Activated CD4-positive, alpha-beta T cell treated with anti-CD3 and anti-CD28 coated beads, Interleukin-2, amount 10 ng/mL, durations not matched to agents 24 days and 14 days (primary cell): Measurements from ENCODE around the gene NCAN. TPM values are rescaled to one million over a fixed set of nuclear protein-coding genes. Genes with fewer than 3 reads are reported as not detected.
A peak's percentile ranks its signal among the peaks of the same experiment; 100 is the strongest.

Experiments
- DNase-seq: peaks from one replicate; pipeline ENCODE4 v3.0.0; 2022
- H3K27ac Mint-ChIP-seq: one replicate; pipeline ENCODE4 v1.8.0; 2022; ENCODE audit warnings: mild to moderate bottlenecking, mixed read lengths
- H3K27me3 Mint-ChIP-seq: one replicate; pipeline ENCODE4 v1.8.0; 2022; ENCODE audit warnings: mixed read lengths
- H3K36me3 Mint-ChIP-seq: one replicate; pipeline ENCODE4 v1.8.0; 2022; ENCODE audit warnings: low read depth, mild to moderate bottlenecking, mixed read lengths
- H3K4me1 Mint-ChIP-seq: one replicate; pipeline ENCODE4 v1.8.0; 2021; ENCODE audit warnings: mixed read lengths
- H3K4me3 Mint-ChIP-seq: one replicate; pipeline ENCODE4 v1.8.0; 2022; ENCODE audit warnings: mild to moderate bottlenecking, moderate library complexity, mixed read lengths
- H3K9me3 Mint-ChIP-seq: one replicate; pipeline ENCODE4 v1.8.0; 2021; ENCODE audit warnings: mixed read lengths
- intact Hi-C: fragments of 100-400 bp; cut with micrococcal nuclease; formaldehyde crosslinking; loops from one replicate; pipeline ENCODE4 v1.15.1; 2023
- total RNA-seq: library from RNA; stranded (reverse); gene quantifications from 2 replicates; pipeline ENCODE4 v1.2.3, GENCODE V29; 2022

The NCAN gene
- total RNA-seq, 1 donor from 2014 or later, result not detected

DNA sequence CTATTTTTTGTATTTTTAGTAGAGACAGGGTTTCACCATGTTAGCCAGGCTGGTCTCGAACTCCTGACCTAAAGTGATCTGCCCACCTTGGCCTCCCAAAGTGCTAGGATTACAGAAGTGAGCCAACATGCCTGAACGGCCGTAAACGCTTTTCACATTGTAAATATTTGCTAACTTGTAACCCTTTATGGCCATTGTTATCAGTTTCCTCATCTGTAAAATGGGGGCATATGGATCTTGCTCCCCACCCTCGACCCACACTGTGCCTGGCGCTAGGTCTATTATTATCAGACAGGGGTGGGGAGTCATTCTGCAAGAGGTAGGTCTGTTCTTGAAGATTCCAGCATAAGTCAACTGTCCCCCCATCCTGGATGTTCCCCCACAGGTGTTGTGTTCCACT lies 11.9 kb downstream of the NCAN start:
- no peak for DNase-seq
- Mint-ChIP-seq H3K9me3 (no peaks in the 10 kb centered on the region), H3K4me1 (no peaks in the 10 kb centered on the region), H3K27ac (no peak overlapping the region), H3K36me3 (no peaks in the 10 kb centered on the region), H3K27me3 (peaks cover 20% of the 10 kb centered on the region), H3K4me3 (no peak overlapping the region)
- intact Hi-C loops, result no loop called here

DNA sequence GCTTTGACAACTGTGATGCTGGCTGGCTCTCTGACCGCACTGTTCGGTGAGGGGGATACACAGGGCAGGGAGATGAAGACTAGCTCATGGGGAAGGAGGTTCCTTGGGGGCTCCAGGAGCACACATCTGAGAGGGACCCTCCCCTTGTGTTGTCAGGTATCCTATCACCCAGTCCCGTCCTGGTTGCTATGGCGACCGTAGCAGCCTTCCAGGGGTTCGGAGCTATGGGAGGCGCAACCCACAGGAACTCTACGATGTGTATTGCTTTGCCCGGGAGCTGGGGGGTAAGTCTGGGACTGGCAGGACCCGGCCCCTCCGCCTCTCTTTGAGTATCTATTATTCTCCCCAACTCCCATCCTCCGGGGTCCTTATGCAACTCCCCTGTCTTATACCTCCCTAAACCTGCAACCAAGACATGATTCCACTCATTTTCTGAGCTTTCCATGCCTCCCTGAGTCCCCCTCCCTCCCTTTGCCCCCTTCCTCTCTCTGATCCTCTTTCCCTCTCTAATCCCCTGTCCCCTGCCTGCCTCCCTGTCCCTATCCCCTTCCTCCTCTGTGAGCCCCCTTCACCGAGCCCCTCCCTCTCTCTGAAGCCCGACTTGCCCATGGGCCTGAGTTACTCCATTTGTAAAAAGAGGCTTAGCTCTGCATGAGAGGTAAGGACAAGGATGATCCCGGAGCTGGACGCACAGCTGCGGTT lies 12.5 kb downstream of the NCAN start:
- no peak for DNase-seq
- intact Hi-C loops, result no loop called here
- Mint-ChIP-seq H3K27ac (no peak overlapping the region), H3K4me3 (peak overlapping the region; percentile 63), H3K36me3 (no peaks in the 10 kb centered on the region), H3K9me3 (no peaks in the 10 kb centered on the region), H3K4me1 (no peaks in the 10 kb centered on the region), H3K27me3 (peaks cover 18% of the 10 kb centered on the region)

DNA sequence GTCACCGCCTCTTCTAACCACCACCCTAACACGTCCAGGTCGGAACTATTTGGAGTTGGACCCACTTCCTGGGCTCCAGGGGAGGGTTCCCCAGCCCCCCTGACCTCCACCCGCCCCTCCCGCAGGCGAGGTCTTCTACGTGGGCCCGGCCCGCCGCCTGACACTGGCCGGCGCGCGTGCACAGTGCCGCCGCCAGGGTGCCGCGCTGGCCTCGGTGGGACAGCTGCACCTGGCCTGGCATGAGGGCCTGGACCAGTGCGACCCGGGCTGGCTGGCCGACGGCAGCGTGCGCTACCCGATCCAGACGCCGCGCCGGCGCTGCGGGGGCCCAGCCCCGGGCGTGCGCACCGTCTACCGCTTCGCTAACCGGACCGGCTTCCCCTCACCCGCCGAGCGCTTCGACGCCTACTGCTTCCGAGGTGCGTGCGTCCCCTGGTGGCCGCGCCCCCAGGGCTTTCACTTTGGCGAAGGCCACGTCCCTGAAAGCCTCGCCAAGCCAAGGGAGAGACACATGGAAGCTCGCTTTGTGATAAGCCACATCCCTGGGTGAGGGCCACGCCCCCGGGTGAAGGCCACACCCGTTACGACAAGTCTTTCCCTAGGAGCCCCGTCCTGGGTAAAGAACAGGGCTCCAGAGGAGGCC lies 13.2 kb downstream of the NCAN start:
- Mint-ChIP-seq H3K4me3 (peak overlapping the region; percentile 80), H3K9me3 (no peaks in the 10 kb centered on the region), H3K4me1 (no peaks in the 10 kb centered on the region), H3K27me3 (peaks cover 18% of the 10 kb centered on the region), H3K36me3 (no peaks in the 10 kb centered on the region), H3K27ac (peak overlapping the region; percentile 34)
- DNase-seq, result peak; percentile 94
- intact Hi-C loops, result loop anchor here (1.0 kb wide), 1 partner anchor 79 kb away; no protein-coding TSS in a partner anchor

DNA sequence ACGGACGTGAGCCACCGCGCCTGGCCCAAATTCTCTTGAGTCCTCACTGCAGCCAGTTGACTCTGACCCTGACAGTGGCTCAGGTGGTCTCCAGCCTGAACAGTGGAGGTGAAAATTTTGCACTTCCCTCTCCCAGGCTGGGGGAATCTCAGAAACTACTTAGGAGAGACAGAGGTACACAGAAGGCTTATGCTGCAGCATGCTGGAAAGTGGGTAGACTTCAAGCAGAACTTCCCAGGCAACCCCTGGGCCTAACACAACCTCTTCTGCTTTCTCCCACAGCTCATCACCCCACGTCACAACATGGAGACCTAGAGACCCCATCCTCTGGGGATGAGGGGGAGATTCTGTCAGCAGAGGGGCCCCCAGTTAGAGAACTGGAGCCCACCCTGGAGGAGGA lies 14.4 kb downstream of the NCAN start:
- no peaks in the 10 kb centered on the region for H3K36me3 Mint-ChIP-seq
- intact Hi-C loops, result no loop called here
- H3K9me3 Mint-ChIP-seq, result no peaks in the 10 kb centered on the region
- H3K4me3 Mint-ChIP-seq, result no peak overlapping the region
- no peaks in the 10 kb centered on the region for H3K4me1 Mint-ChIP-seq
- DNase-seq, result no peak
- H3K27ac Mint-ChIP-seq, result no peak overlapping the region
- H3K27me3 Mint-ChIP-seq, result peaks cover 16% of the 10 kb centered on the region

DNA sequence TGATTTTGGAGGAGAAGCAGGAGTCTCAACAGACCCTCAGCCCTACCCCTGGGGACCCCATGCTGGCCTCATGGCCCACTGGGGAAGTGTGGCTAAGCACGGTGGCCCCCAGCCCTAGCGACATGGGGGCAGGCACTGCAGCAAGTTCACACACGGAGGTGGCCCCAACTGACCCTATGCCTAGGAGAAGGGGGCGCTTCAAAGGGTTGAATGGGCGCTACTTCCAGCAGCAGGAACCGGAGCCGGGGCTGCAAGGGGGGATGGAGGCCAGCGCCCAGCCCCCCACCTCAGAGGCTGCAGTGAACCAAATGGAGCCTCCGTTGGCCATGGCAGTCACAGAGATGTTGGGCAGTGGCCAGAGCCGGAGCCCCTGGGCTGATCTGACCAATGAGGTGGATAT lies 14.9 kb downstream of the NCAN start:
- intact Hi-C loops, result no loop called here
- no peak overlapping the region for H3K27ac Mint-ChIP-seq
- no peaks in the 10 kb centered on the region for H3K36me3 Mint-ChIP-seq
- peaks cover 16% of the 10 kb centered on the region for H3K27me3 Mint-ChIP-seq
- H3K4me3 Mint-ChIP-seq, result no peak overlapping the region
- DNase-seq, result no peak
- no peaks in the 10 kb centered on the region for H3K9me3 Mint-ChIP-seq
- H3K4me1 Mint-ChIP-seq, result no peaks in the 10 kb centered on the region

DNA sequence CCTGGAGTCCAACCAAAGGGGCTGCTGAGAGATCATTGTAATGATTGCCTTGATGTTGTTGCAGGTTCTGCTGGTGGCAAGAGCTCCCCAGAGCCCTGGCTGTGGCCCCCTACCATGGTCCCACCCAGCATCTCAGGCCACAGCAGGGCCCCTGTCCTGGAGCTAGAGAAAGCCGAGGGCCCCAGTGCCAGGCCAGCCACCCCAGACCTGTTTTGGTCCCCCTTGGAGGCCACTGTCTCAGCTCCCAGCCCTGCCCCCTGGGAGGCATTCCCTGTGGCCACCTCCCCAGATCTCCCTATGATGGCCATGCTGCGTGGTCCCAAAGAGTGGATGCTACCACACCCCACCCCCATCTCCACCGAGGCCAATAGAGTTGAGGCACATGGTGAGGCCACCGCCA lies 15.5 kb downstream of the NCAN start:
- peaks cover 16% of the 10 kb centered on the region for H3K27me3 Mint-ChIP-seq
- H3K4me3 Mint-ChIP-seq, result no peak overlapping the region
- intact Hi-C loops, result no loop called here
- no peaks in the 10 kb centered on the region for H3K9me3 Mint-ChIP-seq
- no peaks in the 10 kb centered on the region for H3K36me3 Mint-ChIP-seq
- no peak overlapping the region for H3K27ac Mint-ChIP-seq
- DNase-seq, result no peak
- H3K4me1 Mint-ChIP-seq, result no peaks in the 10 kb centered on the region

DNA sequence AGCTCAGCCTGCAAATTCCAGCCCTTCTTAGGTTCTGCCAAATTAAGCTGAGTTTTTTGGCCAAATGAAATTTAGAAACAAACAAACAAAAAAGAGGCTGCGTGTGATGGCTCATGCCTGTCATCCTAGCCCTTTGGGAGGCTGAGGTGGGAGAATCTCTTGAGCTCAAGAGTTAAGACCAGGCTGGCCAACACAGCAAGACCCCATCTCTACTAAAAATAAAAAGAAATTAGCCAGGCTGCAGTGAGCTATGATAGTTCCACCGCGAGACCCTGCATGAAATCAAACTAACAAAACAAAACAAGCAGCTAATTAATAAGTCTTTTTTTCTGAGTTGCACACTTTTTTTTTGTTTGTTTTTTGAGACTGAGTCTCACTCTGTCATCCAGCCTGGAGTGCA lies 17.9 kb downstream of the NCAN start:
- H3K9me3 Mint-ChIP-seq, result no peaks in the 10 kb centered on the region
- H3K4me1 Mint-ChIP-seq, result no peaks in the 10 kb centered on the region
- no peaks in the 10 kb centered on the region for H3K36me3 Mint-ChIP-seq
- peaks cover 4% of the 10 kb centered on the region for H3K27me3 Mint-ChIP-seq
- H3K4me3 Mint-ChIP-seq, result no peak overlapping the region
- intact Hi-C loops, result no loop called here
- no peak for DNase-seq
- no peak overlapping the region for H3K27ac Mint-ChIP-seq

DNA sequence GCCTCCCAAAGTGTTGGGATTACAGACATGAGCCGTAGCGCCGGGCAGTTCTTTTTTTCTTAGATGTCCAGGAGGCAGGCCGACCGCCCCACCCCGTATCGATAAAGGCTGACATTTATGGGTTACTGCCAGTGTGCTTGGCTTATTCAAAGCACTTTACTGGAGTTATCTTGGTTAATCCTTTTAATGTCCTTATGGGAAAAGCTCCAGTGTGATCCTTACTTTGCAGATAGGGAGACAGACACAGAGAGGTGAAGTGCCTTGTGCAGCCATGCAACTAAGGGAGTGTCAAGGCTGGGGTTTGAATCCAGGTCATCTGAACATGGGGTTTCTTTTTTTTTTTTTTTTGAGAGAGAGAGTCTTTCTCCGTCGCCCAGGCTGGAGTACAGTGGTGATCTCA lies 19.2 kb downstream of the NCAN start:
- Mint-ChIP-seq H3K9me3 (peaks cover 4% of the 10 kb centered on the region), H3K27me3 (no peaks in the 10 kb centered on the region), H3K4me3 (no peak overlapping the region), H3K4me1 (no peaks in the 10 kb centered on the region), H3K36me3 (no peaks in the 10 kb centered on the region), H3K27ac (no peak overlapping the region)
- no peak for DNase-seq
- intact Hi-C loops, result no loop called here

DNA sequence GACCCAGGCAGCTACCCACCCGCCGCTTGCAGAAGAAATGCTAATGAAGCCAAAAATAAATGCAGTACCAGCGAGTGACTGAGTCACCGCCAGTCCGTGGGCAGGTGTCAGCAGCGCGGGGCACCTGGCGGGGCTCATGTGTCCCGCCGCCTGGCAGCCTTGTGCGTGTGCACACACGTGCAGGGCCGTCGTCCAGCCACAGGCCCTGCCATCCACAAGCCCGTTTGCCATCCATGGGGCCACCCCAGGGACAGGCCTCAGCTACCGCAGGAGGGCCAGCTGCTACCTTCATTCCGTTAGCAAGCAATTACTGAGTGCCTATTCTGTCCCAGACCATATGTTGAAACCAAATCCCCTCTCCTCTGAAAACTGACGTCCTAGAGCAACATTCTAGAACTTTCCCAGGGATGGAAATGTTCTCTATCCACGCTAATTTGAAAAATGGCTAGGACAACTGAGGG lies 20.5 kb downstream of the NCAN start:
- Mint-ChIP-seq H3K4me1 (no peaks in the 10 kb centered on the region), H3K4me3 (no peak overlapping the region), H3K27me3 (no peaks in the 10 kb centered on the region), H3K36me3 (no peaks in the 10 kb centered on the region), H3K9me3 (peaks cover 8% of the 10 kb centered on the region), H3K27ac (no peak overlapping the region)
- DNase-seq, result no peak
- intact Hi-C loops, result no loop called here

DNA sequence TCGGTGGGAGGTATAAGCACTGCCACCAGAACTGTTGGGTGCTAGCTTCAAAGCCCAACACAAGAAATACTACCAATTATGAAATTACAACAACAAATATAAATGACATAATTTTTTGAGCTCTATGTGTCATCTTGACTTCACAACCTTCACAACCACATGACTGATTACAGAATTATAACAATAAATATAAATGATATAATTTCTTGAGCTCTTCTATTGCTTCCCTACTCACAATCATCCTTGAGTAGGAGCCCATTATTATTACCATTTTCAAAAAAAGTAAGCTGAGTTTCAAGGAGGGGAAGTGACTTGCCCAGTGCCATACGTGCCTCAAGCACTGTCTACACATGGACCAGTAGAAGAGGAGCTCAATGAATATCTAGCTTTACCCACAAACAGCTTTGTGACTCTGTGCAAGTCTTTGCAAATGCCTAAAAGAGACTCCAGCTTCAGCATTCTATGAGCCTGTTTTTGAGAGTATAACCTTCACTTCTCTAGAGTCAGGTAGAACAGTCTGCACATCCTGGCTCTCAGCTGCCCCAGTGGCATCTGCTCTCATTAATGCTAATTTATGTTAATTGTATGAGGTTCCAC lies 22.6 kb downstream of the NCAN start:
- intact Hi-C loops, result no loop called here
- no peaks in the 10 kb centered on the region for H3K4me1 Mint-ChIP-seq
- H3K4me3 Mint-ChIP-seq, result no peak overlapping the region
- no peak overlapping the region for H3K27ac Mint-ChIP-seq
- H3K9me3 Mint-ChIP-seq, result peaks cover 10% of the 10 kb centered on the region
- no peaks in the 10 kb centered on the region for H3K27me3 Mint-ChIP-seq
- no peak for DNase-seq
- H3K36me3 Mint-ChIP-seq, result no peaks in the 10 kb centered on the region

DNA sequence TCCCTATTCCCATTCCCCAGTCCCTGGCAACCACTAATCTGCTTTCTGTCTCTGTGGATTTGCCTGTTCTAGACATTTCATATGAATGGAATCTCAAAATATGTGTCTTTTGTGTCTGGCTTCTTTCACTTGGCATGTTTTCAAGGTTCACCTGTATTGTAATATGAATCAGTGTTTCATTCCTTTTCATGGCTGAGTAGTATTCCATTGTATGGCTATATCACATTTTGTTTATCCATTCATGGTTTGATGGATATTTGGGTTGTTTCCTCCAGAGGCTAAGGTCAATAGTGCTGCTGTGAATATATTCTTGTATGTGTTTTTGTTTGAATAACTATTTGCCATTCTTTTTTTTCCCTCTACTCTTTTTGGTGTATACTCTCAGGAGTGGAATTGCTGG lies 24.4 kb downstream of the NCAN start:
- intact Hi-C loops, result no loop called here
- Mint-ChIP-seq H3K36me3 (no peaks in the 10 kb centered on the region), H3K9me3 (peaks cover 10% of the 10 kb centered on the region), H3K27ac (no peak overlapping the region), H3K27me3 (peaks cover 3% of the 10 kb centered on the region), H3K4me1 (no peaks in the 10 kb centered on the region), H3K4me3 (no peak overlapping the region)
- DNase-seq, result no peak

DNA sequence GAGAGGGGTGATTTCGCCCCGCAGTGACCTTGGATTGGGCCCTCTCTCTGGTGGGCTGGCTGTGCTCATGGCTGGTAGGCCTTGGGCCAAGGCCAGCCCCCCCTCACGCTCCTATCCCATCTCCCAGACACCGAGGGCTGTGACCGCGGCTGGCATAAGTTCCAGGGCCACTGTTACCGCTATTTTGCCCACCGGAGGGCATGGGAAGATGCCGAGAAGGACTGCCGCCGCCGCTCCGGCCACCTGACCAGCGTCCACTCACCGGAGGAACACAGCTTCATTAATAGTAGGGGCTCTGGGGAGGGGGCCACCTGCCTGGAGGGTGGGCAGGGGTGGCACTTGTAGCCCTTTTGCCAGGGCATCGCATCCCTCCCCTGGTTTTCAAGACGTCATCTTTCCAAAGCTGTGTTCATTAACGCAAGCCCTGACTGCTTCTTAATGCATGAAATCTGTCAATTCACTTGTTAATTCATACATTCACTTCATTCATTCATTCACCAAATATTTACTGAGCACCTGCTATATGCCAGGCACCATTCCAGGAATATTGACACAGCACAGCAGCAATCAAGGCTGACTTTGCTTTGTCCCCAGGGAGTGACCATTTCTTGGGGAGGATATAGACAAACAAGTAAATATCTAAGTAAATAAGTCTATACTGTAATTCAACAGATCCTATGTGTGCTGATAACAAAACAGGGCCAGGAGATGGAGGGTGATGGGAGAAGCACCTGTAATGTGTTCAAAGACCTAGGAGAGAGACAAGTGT lies 26.6 kb downstream of the NCAN start:
- intact Hi-C loops, result no loop called here
- Mint-ChIP-seq H3K27me3 (peaks cover 3% of the 10 kb centered on the region), H3K9me3 (peaks cover 10% of the 10 kb centered on the region)

DNA sequence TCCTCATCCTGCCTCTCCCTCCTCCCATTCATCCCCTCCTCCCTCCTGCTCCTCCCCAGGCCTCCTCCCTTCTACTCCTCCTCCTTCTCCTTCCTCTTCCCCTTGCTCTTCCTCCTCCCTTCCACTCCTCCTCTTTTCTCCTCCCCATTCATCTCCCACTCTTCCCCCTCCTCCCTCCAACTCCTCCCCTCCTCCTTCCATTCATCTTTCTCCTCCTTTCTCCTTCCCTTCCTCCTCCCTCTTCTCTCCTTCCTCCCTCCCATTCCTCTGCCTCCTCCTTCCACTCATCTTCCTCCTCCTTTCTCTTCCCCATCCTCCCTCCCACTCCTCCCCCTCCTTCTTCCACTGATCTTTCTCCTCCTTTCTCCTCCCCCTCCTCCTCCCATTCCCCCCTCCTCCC lies 27.9 kb downstream of the NCAN start:
- Mint-ChIP-seq H3K9me3 (peaks cover 10% of the 10 kb centered on the region), H3K27ac (no peak overlapping the region), H3K4me1 (no peaks in the 10 kb centered on the region), H3K27me3 (peaks cover 3% of the 10 kb centered on the region), H3K4me3 (no peak overlapping the region), H3K36me3 (no peaks in the 10 kb centered on the region)
- intact Hi-C loops, result no loop called here
- no peak for DNase-seq

More for the DNA sequence above, 26.6 kb downstream of the NCAN start:
- Mint-ChIP-seq H3K27ac (no peak overlapping the region), H3K4me3 (no peak overlapping the region), H3K36me3 (no peaks in the 10 kb centered on the region), H3K4me1 (no peaks in the 10 kb centered on the region)
- DNase-seq, result no peak

DNA sequence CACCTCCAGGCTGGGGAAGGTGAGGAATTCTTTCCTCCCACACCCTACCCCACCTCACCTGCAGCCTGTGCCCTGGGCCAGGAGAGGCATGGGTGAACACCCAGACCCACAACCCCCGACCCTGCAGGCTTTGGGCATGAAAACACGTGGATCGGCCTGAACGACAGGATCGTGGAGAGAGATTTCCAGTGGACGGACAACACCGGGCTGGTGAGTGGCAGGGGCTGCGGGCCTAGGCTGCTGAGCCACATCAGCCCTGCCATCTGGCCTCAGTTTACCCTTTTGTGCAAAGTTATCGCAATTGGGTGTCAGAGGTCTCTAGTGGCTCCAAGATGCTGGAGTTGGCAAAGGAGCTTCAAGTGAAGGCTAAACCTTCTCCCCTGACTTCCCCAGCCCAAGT lies 28.7 kb downstream of the NCAN start:
- Mint-ChIP-seq H3K27ac (no peak overlapping the region), H3K4me1 (no peaks in the 10 kb centered on the region), H3K36me3 (no peaks in the 10 kb centered on the region), H3K9me3 (peaks cover 10% of the 10 kb centered on the region), H3K4me3 (no peak overlapping the region), H3K27me3 (peaks cover 3% of the 10 kb centered on the region)
- DNase-seq, result no peak
- intact Hi-C loops, result no loop called here
